GM23338 (cell line): ENCODE measurements around the gene ZIC5. TPM values are rescaled to one million over a fixed set of nuclear protein-coding genes. Genes with fewer than 3 reads are reported as not detected.

Experiments used
- ATAC-seq: fragments of 200-7000 bp; cut with Tn5 transposase; 3 replicates; pipeline ENCODE4 v1.9.1; 2020
- DNase-seq: peaks from one replicate; pipeline ENCODE4 v3.0.0-alpha.2; 2015; ENCODE audit warnings: low spot score
- H2AFZ ChIP-seq: fragments of 200-600 bp; sonication (generic); 2 replicates; pipeline ENCODE4 v1.8.0; 2016; ENCODE audit warnings: antibody characterized with exemption, mild to moderate bottlenecking, moderate library complexity
- H3F3A ChIP-seq: fragments of 200-600 bp; sonication (generic); replicated peaks from 2 replicates; pipeline ENCODE4 v1.8.0; 2017; ENCODE audit warnings: antibody characterized with exemption, mixed run types, low read depth
- H3K27ac ChIP-seq: fragments of 200-600 bp; sonication (generic); 2 replicates; pipeline ENCODE4 v1.6.1; 2016; ENCODE audit warnings: low read depth
- H3K27me3 ChIP-seq: fragments of 200-600 bp; sonication (generic); 2 replicates; pipeline ENCODE4 v1.8.0; 2016; ENCODE audit warnings: mild to moderate bottlenecking, mixed run types, moderate library complexity; ENCODE audit not compliant: insufficient read depth
- H3K36me3 ChIP-seq: fragments of 200-600 bp; sonication (generic); 2 replicates; pipeline ENCODE4 v1.8.0; 2016; ENCODE audit warnings: mild to moderate bottlenecking; ENCODE audit not compliant: insufficient read depth
- H3K4me1 ChIP-seq: fragments of 200-600 bp; sonication (generic); 2 replicates; pipeline ENCODE4 v1.8.0; 2016; ENCODE audit warnings: mild to moderate bottlenecking, moderate library complexity; ENCODE audit not compliant: insufficient read depth
- H3K4me2 ChIP-seq: fragments of 200-600 bp; sonication (generic); 2 replicates; pipeline ENCODE4 v1.7.1; 2017; ENCODE audit warnings: mixed run types
- H3K4me3 ChIP-seq: fragments of 200-600 bp; sonication (generic); 2 replicates; pipeline ENCODE4 v1.6.1; 2016; ENCODE audit warnings: mixed run types
- H3K79me2 ChIP-seq: fragments of 200-600 bp; sonication (generic); replicated peaks from 2 replicates; pipeline ENCODE4 v1.8.0; 2017; ENCODE audit warnings: mild to moderate bottlenecking; ENCODE audit not compliant: insufficient read depth
- H3K9me2 ChIP-seq: fragments of 200-600 bp; sonication (generic); 2 replicates; pipeline ENCODE4 v1.8.0; 2017; ENCODE audit not compliant: insufficient read depth
- H4K20me1 ChIP-seq: fragments of 200-600 bp; sonication (generic); replicated peaks from 2 replicates; pipeline ENCODE4 v1.8.0; 2017; ENCODE audit warnings: mild to moderate bottlenecking; ENCODE audit not compliant: insufficient read depth
- H3K27ac Mint-ChIP-seq: 2 replicates; pipeline ENCODE4 v1.8.0; 2020; ENCODE audit warnings: inconsistent platforms, mild to moderate bottlenecking, moderate library complexity, mixed read lengths
- H3K27me3 Mint-ChIP-seq: 3 replicates; pipeline ENCODE4 v1.8.0; 2022; ENCODE audit warnings: low read depth, mild to moderate bottlenecking, moderate library complexity, mixed read lengths, inconsistent platforms; ENCODE audit not compliant: insufficient read depth, poor library complexity
- H3K36me3 Mint-ChIP-seq: 3 replicates; pipeline ENCODE4 v1.8.0; 2021; ENCODE audit warnings: low read depth, mild to moderate bottlenecking, inconsistent platforms, moderate library complexity, mixed read lengths
- H3K4me1 Mint-ChIP-seq: 3 replicates; pipeline ENCODE4 v1.8.0; 2020; ENCODE audit warnings: mild to moderate bottlenecking, inconsistent platforms, mixed read lengths
- H3K4me3 Mint-ChIP-seq: 3 replicates; pipeline ENCODE4 v1.8.0; 2021; ENCODE audit warnings: moderate library complexity, mild to moderate bottlenecking, inconsistent platforms, mixed read lengths
- H3K9me3 Mint-ChIP-seq: 3 replicates; pipeline ENCODE4 v1.8.0; 2020; ENCODE audit warnings: moderate library complexity, mild to moderate bottlenecking, inconsistent platforms, mixed read lengths
- CREB1 ChIP-seq: fragments of 250-450 bp; sonication (Bioruptor Pico); IDR thresholded peaks from 2 replicates; pipeline ENCODE4 v1.5.0; 2020; ENCODE audit warnings: low read depth, mild to moderate bottlenecking, moderate library complexity
- CTCF ChIP-seq, 2 experiments: fragments of 200-600 bp in 1 of 2; sonication (generic) in 1 of 2; conservative IDR thresholded peaks; 2 replicates each; pipeline versions ENCODE4 v1.5.1 to v1.6.1; 2016 to 2017; ENCODE audit warnings: antibody characterized with exemption in 2 of 2, low read depth in 2 of 2, mild to moderate bottlenecking in 2 of 2, moderate library complexity in 1 of 2
- ETS1 ChIP-seq: IDR thresholded peaks from 2 replicates; pipeline ENCODE4 v1.6.1; 2016; ENCODE audit warnings: antibody characterized with exemption
- EZH2 ChIP-seq: fragments of 200-600 bp; sonication (generic); IDR thresholded peaks from one replicate; pipeline ENCODE4 v1.8.0; 2017; ENCODE audit warnings: antibody characterized with exemption, mild to moderate bottlenecking, low read depth; ENCODE audit not compliant: unreplicated experiment
- JUNB ChIP-seq: IDR thresholded peaks from one replicate; pipeline ENCODE4 v1.6.1; 2016; ENCODE audit warnings: antibody characterized with exemption; ENCODE audit not compliant: unreplicated experiment
- NANOG ChIP-seq: IDR thresholded peaks from 2 replicates; pipeline ENCODE4 v1.6.1; 2016; ENCODE audit warnings: antibody characterized with exemption, borderline replicate concordance
- POLR2AphosphoS5 ChIP-seq: IDR thresholded peaks from 2 replicates; pipeline ENCODE4 v1.6.1; 2016; ENCODE audit warnings: antibody characterized with exemption, low read depth
- STAT1 ChIP-seq: IDR thresholded peaks from one replicate; pipeline ENCODE4 v1.6.1; 2016; ENCODE audit warnings: antibody characterized with exemption; ENCODE audit not compliant: unreplicated experiment
- ZNF114 ChIP-seq: fragments of 250-450 bp; sonication (Bioruptor Pico); IDR thresholded peaks from 2 replicates; pipeline ENCODE4 v1.5.0; 2020; ENCODE audit warnings: mild to moderate bottlenecking, moderate library complexity
- ZNF462 ChIP-seq: fragments of 250-450 bp; sonication (Bioruptor Pico); IDR thresholded peaks from 2 replicates; pipeline ENCODE4 v1.5.0; 2020; ENCODE audit warnings: mild to moderate bottlenecking, moderate library complexity
- polyA plus RNA-seq: library from polyadenylated mRNA; unstranded; fragments of >200 nt; fragmentation: Nextera tagmentation; extraction: Ambion mirVana; gene quantifications from 2 replicates; pipeline ENCODE4 v1.2.1, GENCODE V29; 2016
- total RNA-seq: library from RNA; depleted of rRNA; stranded (reverse); fragments of >200 nt; shearing (Covaris generic); gene quantifications from 2 replicates; pipeline ENCODE4 v1.2.3, GENCODE V29; 2014

The ZIC5 gene
- total and polyA plus RNA-seq, 2 experiments from 2014 or later: 14.1 to 28.0 TPM

GRCh38 chr13:99977912-99978798 lies 6.6 kb upstream of the ZIC5 start (continued):
- no peak for TF ChIP-seq ZNF462
- no peak for TF ChIP-seq CTCF (conservative IDR thresholded peaks at IDR 0.05; ENCODE audit: low read depth in 2 of 2)

- peak overlapping the region; percentile 74 for H3K4me3 Mint-ChIP-seq
- H3K9me3 Mint-ChIP-seq: no peaks in the 10 kb centered on the region
- H2AFZ ChIP-seq: no peak overlapping the region
- H3K79me2 ChIP-seq: peaks cover 16% of the 10 kb centered on the region
- H3K27me3 ChIP-seq: peaks cover 59% of the 10 kb centered on the region
- peak overlapping the region; percentile 89 for H3K4me3 ChIP-seq
- ATAC-seq: no peak
- H3K36me3 Mint-ChIP-seq: peaks cover under 1% of the 10 kb centered on the region
- no peak overlapping the region for H3K27ac Mint-ChIP-seq
- H3K36me3 ChIP-seq: no peaks in the 10 kb centered on the region
- peaks cover 52% of the 10 kb centered on the region for H3K4me1 ChIP-seq
- H3K4me1 Mint-ChIP-seq: peaks cover 60% of the 10 kb centered on the region
- H3K4me2 ChIP-seq: peak overlapping the region; percentile 98
- no peaks in the 10 kb centered on the region for H4K20me1 ChIP-seq
- peaks cover 23% of the 10 kb centered on the region; the same call in 1 of the 2 replicates for H3F3A ChIP-seq
- DNase-seq: no peak
- no peak overlapping the region for H3K27ac ChIP-seq
- peaks cover 46% of the 10 kb centered on the region for H3K27me3 Mint-ChIP-seq
- no peaks in the 10 kb centered on the region for H3K9me2 ChIP-seq
- TF ChIP-seq CREB1: no peak
- TF ChIP-seq STAT1: no peak
- no peak for TF ChIP-seq NANOG
- TF ChIP-seq JUNB: no peak
- no peak for TF ChIP-seq ZNF114
- no peak for TF ChIP-seq POLR2AphosphoS5
- no peak for TF ChIP-seq EZH2
- TF ChIP-seq ETS1: no peak
- no peak for TF ChIP-seq CTCF (conservative IDR thresholded peaks at IDR 0.05; ENCODE audit: low read depth in 2 of 2)
These were observed 5.9 kb upstream of the ZIC5 start for GRCh38 chr13:99977334-99977911.
